GM12878 (cell line): ENCODE measurements around the gene TUBA4B. TPM values are rescaled to one million over a fixed set of nuclear protein-coding genes. Genes with fewer than 3 reads are reported as not detected.
A peak's percentile ranks its signal among the peaks of the same experiment; 100 is the strongest.

Experiments
- BHLHE40 ChIP-seq, 2 experiments: fragments of 450-650 bp in 1 of 2; IDR thresholded peaks; 2 replicates each; pipeline ENCODE4 v1.6.1; 2011 to 2017; ENCODE audit warnings: low read depth in 2 of 2, borderline replicate concordance in 1 of 2, improper control_type of control experiment in 1 of 2, low read length in 1 of 2, mild to moderate bottlenecking in 1 of 2
- BRCA1 ChIP-seq: IDR thresholded peaks from 2 replicates; pipeline ENCODE4 v1.6.1; 2011; ENCODE audit warnings: low read depth, low read length, improper control_type of control experiment
- DPF2 ChIP-seq: fragments of 450-650 bp; IDR thresholded peaks from 2 replicates; pipeline ENCODE4 v1.6.1; 2017; ENCODE audit warnings: mild to moderate bottlenecking
- EED ChIP-seq: sonication (generic); IDR thresholded peaks from 2 replicates; pipeline ENCODE4 v1.6.1; 2016; ENCODE audit warnings: antibody characterized with exemption, low read depth
- HDAC6 ChIP-seq: fragments of 200-600 bp; sonication (generic); IDR thresholded peaks from one replicate; pipeline ENCODE4 v1.8.0; 2017; ENCODE audit warnings: antibody characterized with exemption; ENCODE audit not compliant: unreplicated experiment
- IKZF2 ChIP-seq, 2 experiments: fragments of 450-650 bp; IDR thresholded peaks; 2 replicates each; pipeline ENCODE4 v1.6.1; 2017; ENCODE audit warnings: mild to moderate bottlenecking in 2 of 2, moderate library complexity in 2 of 2
- RBBP5 ChIP-seq: fragments of 200-600 bp; sonication (generic); conservative IDR thresholded peaks from 2 replicates; pipeline ENCODE4 v1.6.1; 2016
- SMAD5 ChIP-seq: IDR thresholded peaks from 2 replicates; pipeline ENCODE4 v1.6.1; 2016; ENCODE audit warnings: antibody characterized with exemption, low read depth
- SREBF1 ChIP-seq: IDR thresholded peaks from 2 replicates; pipeline ENCODE4 v1.6.1; 2012; ENCODE audit warnings: mild to moderate bottlenecking, low read length
- STAT3 ChIP-seq: IDR thresholded peaks from 2 replicates; pipeline ENCODE4 v1.6.1; 2011; ENCODE audit warnings: low read depth, low read length, improper control_type of control experiment
- TCF7 ChIP-seq: IDR thresholded peaks from 2 replicates; pipeline ENCODE4 v1.6.1; 2014; ENCODE audit warnings: antibody characterized with exemption, borderline replicate concordance
- ZNF24 ChIP-seq: fragments of 450-650 bp; IDR thresholded peaks from 2 replicates; pipeline ENCODE4 v1.6.1; 2017; ENCODE audit warnings: antibody characterized with exemption, mild to moderate bottlenecking
- ZNF622 ChIP-seq: fragments of 450-650 bp; IDR thresholded peaks from 2 replicates; pipeline ENCODE4 v1.6.1; 2017; ENCODE audit warnings: mild to moderate bottlenecking, inconsistent platforms
- polyA plus RNA-seq, 11 experiments: library from polyadenylated mRNA; depleted of rRNA in 4 of 11; unstranded in 6 of 11; stranded (reverse) in 5 of 11; fragments of >200 nt; fragmentation: Nextera tagmentation in 4 of 11; fragmentation: Illumina TruSeq in 1 of 11; extraction: Ambion mirVana in 4 of 11; extraction: Trizol in 1 of 11; gene quantifications; 1 replicate in 1 of 11; 2 replicates in 10 of 11; pipeline versions ENCODE4 v1.2.1 to v1.2.3, GENCODE V29; 2011 to 2016; ENCODE audit warnings: inconsistent platforms in 2 of 11, missing spikeins in 2 of 11, low read depth in 1 of 11
- total RNA-seq, 4 experiments: library from RNA; depleted of rRNA in 3 of 4; stranded (reverse); fragments of >200 nt in 3 of 4; fragmentation: Illumina TruSeq in 1 of 4; extraction: Trizol in 1 of 4; gene quantifications; 2 replicates each; pipeline versions ENCODE4 v1.2.1 to v1.2.3, GENCODE V29; 2013 to 2021
- TF ChIP-seq, protein P1 (sequence below): fragments of 450-650 bp; IDR thresholded peaks from 2 replicates; pipeline ENCODE4 v1.6.1; 2017; ENCODE audit warnings: mild to moderate bottlenecking, moderate library complexity
- TF ChIP-seq, protein P2 (sequence below): IDR thresholded peaks from 2 replicates; pipeline ENCODE4 v1.6.1; 2012; ENCODE audit warnings: low read depth, low read length, improper control_type of control experiment
- TF ChIP-seq, protein P3 (sequence below): fragments of 450-650 bp; IDR thresholded peaks from 2 replicates; pipeline ENCODE4 v1.6.1; 2017; ENCODE audit warnings: mild to moderate bottlenecking
- TF ChIP-seq, protein P4 (sequence below): IDR thresholded peaks from 2 replicates; pipeline ENCODE4 v1.6.1; 2012; ENCODE audit warnings: low read length, inconsistent platforms
- TF ChIP-seq, protein P5 (sequence below): fragments of 450-650 bp; formaldehyde crosslinking; IDR thresholded peaks from 2 replicates; pipeline ENCODE4 v1.5.0; 2022; ENCODE audit warnings: mild to moderate bottlenecking, missing genetic modification characterization

Gene TUBA4B
- total and polyA plus RNA-seq, 10 of the 15 experiments (the other 5 are each of a cell fraction or from before 2014, with no cell fraction given): 0.07 TPM; not detected in 9

DNA sequence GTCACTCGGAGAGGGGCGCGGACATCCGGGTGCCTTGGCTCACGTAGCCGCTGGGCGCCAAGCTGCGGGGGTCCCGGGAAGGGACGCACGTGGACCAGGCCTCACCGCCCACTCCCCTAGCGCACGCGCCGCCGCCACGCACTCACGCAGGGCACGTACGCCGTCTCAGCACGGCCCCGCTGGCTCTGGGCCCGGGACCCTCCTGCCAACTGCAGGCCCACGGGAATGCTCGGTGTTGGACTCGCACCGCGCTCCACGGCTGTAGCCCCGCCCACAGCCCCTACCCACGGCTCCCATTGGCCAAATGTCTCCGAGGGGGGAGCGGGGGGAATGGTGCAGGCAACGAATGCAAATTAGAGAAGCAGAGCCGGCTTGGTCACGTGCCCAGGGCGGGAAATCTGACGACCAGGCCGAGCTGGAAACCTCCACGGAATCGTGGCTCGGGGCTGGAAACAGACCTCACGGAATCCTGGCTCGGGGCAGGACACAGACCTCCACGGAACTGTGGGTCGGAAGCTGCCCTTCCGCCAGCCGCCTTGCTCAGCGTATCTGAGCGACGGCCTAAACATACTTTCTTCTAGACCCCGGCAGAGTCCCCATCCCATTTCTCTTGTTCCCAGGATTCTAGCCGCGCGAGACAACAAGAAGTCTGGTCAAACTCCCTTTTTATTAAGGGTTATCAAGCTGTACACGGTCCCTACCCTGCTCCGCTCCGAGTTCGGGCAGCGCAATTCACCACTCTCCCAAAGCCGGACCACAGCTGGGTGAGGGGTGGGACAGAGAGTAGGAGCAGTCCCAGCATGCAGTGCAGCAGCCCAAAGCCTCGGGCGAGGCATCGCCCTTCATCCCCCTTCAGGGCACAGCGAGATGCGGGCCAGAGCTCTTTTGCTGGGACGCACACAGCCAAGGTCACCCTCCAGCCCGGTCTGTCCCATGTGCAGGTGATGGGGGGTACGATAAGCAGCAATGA is 34.0 kb upstream of the TUBA4B start, which contains the start of gene ABCB6 (continued):
- TF ChIP-seq, protein P1, sequence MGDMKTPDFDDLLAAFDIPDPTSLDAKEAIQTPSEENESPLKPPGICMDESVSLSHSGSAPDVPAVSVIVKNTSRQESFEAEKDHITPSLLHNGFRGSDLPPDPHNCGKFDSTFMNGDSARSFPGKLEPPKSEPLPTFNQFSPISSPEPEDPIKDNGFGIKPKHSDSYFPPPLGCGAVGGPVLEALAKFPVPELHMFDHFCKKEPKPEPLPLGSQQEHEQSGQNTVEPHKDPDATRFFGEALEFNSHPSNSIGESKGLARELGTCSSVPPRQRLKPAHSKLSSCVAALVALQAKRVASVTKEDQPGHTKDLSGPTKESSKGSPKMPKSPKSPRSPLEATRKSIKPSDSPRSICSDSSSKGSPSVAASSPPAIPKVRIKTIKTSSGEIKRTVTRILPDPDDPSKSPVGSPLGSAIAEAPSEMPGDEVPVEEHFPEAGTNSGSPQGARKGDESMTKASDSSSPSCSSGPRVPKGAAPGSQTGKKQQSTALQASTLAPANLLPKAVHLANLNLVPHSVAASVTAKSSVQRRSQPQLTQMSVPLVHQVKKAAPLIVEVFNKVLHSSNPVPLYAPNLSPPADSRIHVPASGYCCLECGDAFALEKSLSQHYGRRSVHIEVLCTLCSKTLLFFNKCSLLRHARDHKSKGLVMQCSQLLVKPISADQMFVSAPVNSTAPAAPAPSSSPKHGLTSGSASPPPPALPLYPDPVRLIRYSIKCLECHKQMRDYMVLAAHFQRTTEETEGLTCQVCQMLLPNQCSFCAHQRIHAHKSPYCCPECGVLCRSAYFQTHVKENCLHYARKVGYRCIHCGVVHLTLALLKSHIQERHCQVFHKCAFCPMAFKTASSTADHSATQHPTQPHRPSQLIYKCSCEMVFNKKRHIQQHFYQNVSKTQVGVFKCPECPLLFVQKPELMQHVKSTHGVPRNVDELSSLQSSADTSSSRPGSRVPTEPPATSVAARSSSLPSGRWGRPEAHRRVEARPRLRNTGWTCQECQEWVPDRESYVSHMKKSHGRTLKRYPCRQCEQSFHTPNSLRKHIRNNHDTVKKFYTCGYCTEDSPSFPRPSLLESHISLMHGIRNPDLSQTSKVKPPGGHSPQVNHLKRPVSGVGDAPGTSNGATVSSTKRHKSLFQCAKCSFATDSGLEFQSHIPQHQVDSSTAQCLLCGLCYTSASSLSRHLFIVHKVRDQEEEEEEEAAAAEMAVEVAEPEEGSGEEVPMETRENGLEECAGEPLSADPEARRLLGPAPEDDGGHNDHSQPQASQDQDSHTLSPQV: no peak
- no peak for TF ChIP-seq RBBP5
- no peak for TF ChIP-seq TCF7
- peak; percentile 92 to 97 for TF ChIP-seq BHLHE40 (IDR thresholded peaks at IDR 0.05; ENCODE audit: borderline replicate concordance in 1 of 2, low read depth in 2 of 2, low read length in 1 of 2)
- no peak for TF ChIP-seq SREBF1
- TF ChIP-seq, protein P2, sequence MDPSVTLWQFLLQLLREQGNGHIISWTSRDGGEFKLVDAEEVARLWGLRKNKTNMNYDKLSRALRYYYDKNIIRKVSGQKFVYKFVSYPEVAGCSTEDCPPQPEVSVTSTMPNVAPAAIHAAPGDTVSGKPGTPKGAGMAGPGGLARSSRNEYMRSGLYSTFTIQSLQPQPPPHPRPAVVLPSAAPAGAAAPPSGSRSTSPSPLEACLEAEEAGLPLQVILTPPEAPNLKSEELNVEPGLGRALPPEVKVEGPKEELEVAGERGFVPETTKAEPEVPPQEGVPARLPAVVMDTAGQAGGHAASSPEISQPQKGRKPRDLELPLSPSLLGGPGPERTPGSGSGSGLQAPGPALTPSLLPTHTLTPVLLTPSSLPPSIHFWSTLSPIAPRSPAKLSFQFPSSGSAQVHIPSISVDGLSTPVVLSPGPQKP: no peak
- TF ChIP-seq BRCA1: no peak
- TF ChIP-seq, protein P3, sequence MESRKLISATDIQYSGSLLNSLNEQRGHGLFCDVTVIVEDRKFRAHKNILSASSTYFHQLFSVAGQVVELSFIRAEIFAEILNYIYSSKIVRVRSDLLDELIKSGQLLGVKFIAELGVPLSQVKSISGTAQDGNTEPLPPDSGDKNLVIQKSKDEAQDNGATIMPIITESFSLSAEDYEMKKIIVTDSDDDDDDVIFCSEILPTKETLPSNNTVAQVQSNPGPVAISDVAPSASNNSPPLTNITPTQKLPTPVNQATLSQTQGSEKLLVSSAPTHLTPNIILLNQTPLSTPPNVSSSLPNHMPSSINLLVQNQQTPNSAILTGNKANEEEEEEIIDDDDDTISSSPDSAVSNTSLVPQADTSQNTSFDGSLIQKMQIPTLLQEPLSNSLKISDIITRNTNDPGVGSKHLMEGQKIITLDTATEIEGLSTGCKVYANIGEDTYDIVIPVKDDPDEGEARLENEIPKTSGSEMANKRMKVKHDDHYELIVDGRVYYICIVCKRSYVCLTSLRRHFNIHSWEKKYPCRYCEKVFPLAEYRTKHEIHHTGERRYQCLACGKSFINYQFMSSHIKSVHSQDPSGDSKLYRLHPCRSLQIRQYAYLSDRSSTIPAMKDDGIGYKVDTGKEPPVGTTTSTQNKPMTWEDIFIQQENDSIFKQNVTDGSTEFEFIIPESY: no peak
- TF ChIP-seq STAT3: no peak
- TF ChIP-seq SMAD5: no peak
- TF ChIP-seq IKZF2 (IDR thresholded peaks at IDR 0.05): peak in 1 of 2 experiments; percentile 26; a peak in 1 of 4 replicates
- 0 out of 2 replicates have a peak, but pooled peaks have one; percentile 55 for TF ChIP-seq DPF2
- no peak for TF ChIP-seq ZNF24
- TF ChIP-seq ZNF622: no peak
- TF ChIP-seq, protein P4, sequence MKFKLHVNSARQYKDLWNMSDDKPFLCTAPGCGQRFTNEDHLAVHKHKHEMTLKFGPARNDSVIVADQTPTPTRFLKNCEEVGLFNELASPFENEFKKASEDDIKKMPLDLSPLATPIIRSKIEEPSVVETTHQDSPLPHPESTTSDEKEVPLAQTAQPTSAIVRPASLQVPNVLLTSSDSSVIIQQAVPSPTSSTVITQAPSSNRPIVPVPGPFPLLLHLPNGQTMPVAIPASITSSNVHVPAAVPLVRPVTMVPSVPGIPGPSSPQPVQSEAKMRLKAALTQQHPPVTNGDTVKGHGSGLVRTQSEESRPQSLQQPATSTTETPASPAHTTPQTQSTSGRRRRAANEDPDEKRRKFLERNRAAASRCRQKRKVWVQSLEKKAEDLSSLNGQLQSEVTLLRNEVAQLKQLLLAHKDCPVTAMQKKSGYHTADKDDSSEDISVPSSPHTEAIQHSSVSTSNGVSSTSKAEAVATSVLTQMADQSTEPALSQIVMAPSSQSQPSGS: no peak
- TF ChIP-seq, protein P5, sequence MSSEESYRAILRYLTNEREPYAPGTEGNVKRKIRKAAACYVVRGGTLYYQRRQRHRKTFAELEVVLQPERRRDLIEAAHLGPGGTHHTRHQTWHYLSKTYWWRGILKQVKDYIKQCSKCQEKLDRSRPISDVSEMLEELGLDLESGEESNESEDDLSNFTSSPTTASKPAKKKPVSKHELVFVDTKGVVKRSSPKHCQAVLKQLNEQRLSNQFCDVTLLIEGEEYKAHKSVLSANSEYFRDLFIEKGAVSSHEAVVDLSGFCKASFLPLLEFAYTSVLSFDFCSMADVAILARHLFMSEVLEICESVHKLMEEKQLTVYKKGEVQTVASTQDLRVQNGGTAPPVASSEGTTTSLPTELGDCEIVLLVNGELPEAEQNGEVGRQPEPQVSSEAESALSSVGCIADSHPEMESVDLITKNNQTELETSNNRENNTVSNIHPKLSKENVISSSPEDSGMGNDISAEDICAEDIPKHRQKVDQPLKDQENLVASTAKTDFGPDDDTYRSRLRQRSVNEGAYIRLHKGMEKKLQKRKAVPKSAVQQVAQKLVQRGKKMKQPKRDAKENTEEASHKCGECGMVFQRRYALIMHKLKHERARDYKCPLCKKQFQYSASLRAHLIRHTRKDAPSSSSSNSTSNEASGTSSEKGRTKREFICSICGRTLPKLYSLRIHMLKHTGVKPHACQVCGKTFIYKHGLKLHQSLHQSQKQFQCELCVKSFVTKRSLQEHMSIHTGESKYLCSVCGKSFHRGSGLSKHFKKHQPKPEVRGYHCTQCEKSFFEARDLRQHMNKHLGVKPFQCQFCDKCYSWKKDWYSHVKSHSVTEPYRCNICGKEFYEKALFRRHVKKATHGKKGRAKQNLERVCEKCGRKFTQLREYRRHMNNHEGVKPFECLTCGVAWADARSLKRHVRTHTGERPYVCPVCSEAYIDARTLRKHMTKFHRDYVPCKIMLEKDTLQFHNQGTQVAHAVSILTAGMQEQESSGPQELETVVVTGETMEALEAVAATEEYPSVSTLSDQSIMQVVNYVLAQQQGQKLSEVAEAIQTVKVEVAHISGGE: no peak
- TF ChIP-seq EED: 0 out of 2 replicates have a peak, but pooled peaks have one; percentile 15
- TF ChIP-seq HDAC6: no peak
